SK-N-SH (cell line): ENCODE measurements around the gene DVL3. TPM values are rescaled to one million over a fixed set of nuclear protein-coding genes. Genes with fewer than 3 reads are reported as not detected.

Experiments
- CTCF ChIA-PET: fragments of 300-600, 350-600 bp; formaldehyde crosslinking; extraction: SDS; loops from one replicate; lab custom pipeline; 2021; lab: Yijun Ruan, JAX
- POLR2A ChIA-PET: fragments of 350-600 bp; sonication (Branson Sonifier 250); formaldehyde crosslinking; extraction: SDS; loops from one replicate; lab custom pipeline; 2020; ENCODE audit warnings: antibody characterized with exemption, inconsistent platforms; lab: Yijun Ruan, JAX
- DNase-seq: peaks from one replicate; pipeline ENCODE4 v3.0.0; 2012
- H2AFZ ChIP-seq: fragments of 200-600 bp; sonication (generic); 2 replicates; pipeline ENCODE4 v1.8.1; 2016; ENCODE audit warnings: antibody characterized with exemption, mild to moderate bottlenecking, low read depth
- H3F3A ChIP-seq: fragments of 200-600 bp; sonication (generic); replicated peaks from 2 replicates; pipeline ENCODE3; 2016; ENCODE audit warnings: antibody characterized with exemption, mild to moderate bottlenecking; ENCODE audit not compliant: insufficient read depth
- H3K27ac ChIP-seq, 2 experiments: fragments of 200-500 bp in 1 of 2; fragments of 200-600 bp in 1 of 2; sonication (Bioruptor generic) in 1 of 2; sonication (generic), shearing (Covaris generic) in 1 of 2; 2 replicates each; pipeline versions ENCODE4 v1.5.1 to v1.6.1; 2014 to 2016; ENCODE audit warnings: low read depth in 2 of 2, inconsistent platforms in 1 of 2, low read length in 1 of 2, mild to moderate bottlenecking in 1 of 2, mixed read lengths in 1 of 2
- H3K27me3 ChIP-seq: fragments of 200-600 bp; sonication (generic), shearing (Covaris generic); 2 replicates; pipeline ENCODE4 v1.6.1; 2016; ENCODE audit warnings: mixed run types; ENCODE audit not compliant: insufficient read depth
- H3K36me3 ChIP-seq, 2 experiments: fragments of 200-500 bp in 1 of 2; fragments of 200-600 bp in 1 of 2; sonication (Bioruptor generic) in 1 of 2; sonication (generic) in 1 of 2; replicated peaks in 1 of 2; 2 replicates each; pipeline versions ENCODE3 to v1.5.1; 2014 to 2016; ENCODE audit warnings: low read length in 1 of 2, mild to moderate bottlenecking in 1 of 2; ENCODE audit not compliant: insufficient read depth in 2 of 2, control insufficient read depth in 1 of 2
- H3K4me1 ChIP-seq, 2 experiments: fragments of 200-500 bp in 1 of 2; fragments of 200-600 bp in 1 of 2; sonication (Bioruptor generic) in 1 of 2; sonication (generic), shearing (Covaris generic) in 1 of 2; 2 replicates each; pipeline versions ENCODE4 v1.5.1 to v1.6.1; 2014 to 2016; ENCODE audit warnings: low read depth in 1 of 2, low read length in 1 of 2, mixed run types in 1 of 2; ENCODE audit not compliant: insufficient read depth in 2 of 2, control insufficient read depth in 1 of 2
- H3K4me2 ChIP-seq: fragments of 200-600 bp; sonication (generic), shearing (Covaris generic); 2 replicates; pipeline ENCODE4 v1.6.1; 2017; ENCODE audit warnings: mixed run types
- H3K4me3 ChIP-seq, 2 experiments: fragments of 200-500 bp in 1 of 2; fragments of 200-600 bp in 1 of 2; sonication (Bioruptor generic) in 1 of 2; sonication (generic), shearing (Covaris generic) in 1 of 2; 2 replicates each; pipeline versions ENCODE4 v1.5.1 to v1.8.1; 2014 to 2016; ENCODE audit warnings: low read depth in 2 of 2, inconsistent platforms in 1 of 2, low read length in 1 of 2, mild to moderate bottlenecking in 1 of 2, mixed read lengths in 1 of 2, moderate library complexity in 1 of 2
- H3K79me2 ChIP-seq: fragments of 200-600 bp; sonication (generic); 2 replicates; pipeline ENCODE4 v1.8.1; 2017; ENCODE audit warnings: mild to moderate bottlenecking; ENCODE audit not compliant: insufficient read depth
- H3K9ac ChIP-seq: fragments of 200-600 bp; sonication (generic); 2 replicates; pipeline ENCODE4 v1.6.1; 2017; ENCODE audit warnings: mixed run types
- H3K9me2 ChIP-seq: fragments of 200-600 bp; sonication (generic); 2 replicates; pipeline ENCODE4 v1.6.1; 2017; ENCODE audit warnings: mixed run types
- H3K9me3 ChIP-seq: fragments of 200-600 bp; sonication (generic); 2 replicates; pipeline ENCODE4 v1.6.1; 2017; ENCODE audit warnings: mixed run types, mild to moderate bottlenecking, moderate library complexity
- H4K20me1 ChIP-seq: fragments of 200-600 bp; sonication (generic); 2 replicates; pipeline ENCODE4 v1.6.1; 2017; ENCODE audit warnings: mild to moderate bottlenecking, mixed run types; ENCODE audit not compliant: insufficient read depth
- FOSL2 ChIP-seq: IDR thresholded peaks from 2 replicates; pipeline ENCODE4 v1.4.0; 2012; ENCODE audit warnings: low read depth, mild to moderate bottlenecking, moderate library complexity, borderline replicate concordance
- GATA2 ChIP-seq: sonication (generic); formaldehyde crosslinking; IDR thresholded peaks from 2 replicates; pipeline ENCODE4 v1.5.0; 2020; ENCODE audit warnings: mild to moderate bottlenecking, missing genetic modification reagents
- MAX ChIP-seq: IDR thresholded peaks from 2 replicates; pipeline ENCODE4 v1.4.0; 2012; ENCODE audit warnings: low read depth
- MEF2A ChIP-seq: IDR thresholded peaks from 2 replicates; pipeline ENCODE4 v1.4.0; 2012; ENCODE audit warnings: low read depth, borderline replicate concordance
- MXI1 ChIP-seq: IDR thresholded peaks from 2 replicates; pipeline ENCODE4 v1.6.1; 2012; ENCODE audit warnings: mild to moderate bottlenecking, low read depth, low read length, improper control_type of control experiment
- NFIC ChIP-seq: IDR thresholded peaks from 2 replicates; pipeline ENCODE4 v1.4.0; 2012; ENCODE audit warnings: borderline replicate concordance
- NRF1 ChIP-seq: IDR thresholded peaks from 2 replicates; pipeline ENCODE4 v1.6.1; 2012; ENCODE audit warnings: low read depth, mild to moderate bottlenecking, low read length
- PBX3 ChIP-seq: IDR thresholded peaks from 2 replicates; pipeline ENCODE4; 2012
- POLR2AphosphoS5 ChIP-seq: IDR thresholded peaks from 2 replicates; pipeline ENCODE4 v1.6.1; 2012; ENCODE audit warnings: low read depth, low read length
- RAD21 ChIP-seq: IDR thresholded peaks from 2 replicates; pipeline ENCODE4 v1.6.1; 2012; ENCODE audit warnings: mild to moderate bottlenecking, low read length
- SIN3A ChIP-seq: IDR thresholded peaks from 2 replicates; pipeline ENCODE4 v1.6.1; 2012; ENCODE audit warnings: low read depth, mild to moderate bottlenecking, low read length, moderate library complexity, borderline replicate concordance
- SMC3 ChIP-seq: IDR thresholded peaks from 2 replicates; pipeline ENCODE4 v1.6.1; 2012; ENCODE audit warnings: low read depth, low read length, improper control_type of control experiment
- TEAD4 ChIP-seq: IDR thresholded peaks from 2 replicates; pipeline ENCODE4 v1.4.0; 2012; ENCODE audit warnings: mild to moderate bottlenecking, borderline replicate concordance; ENCODE audit not compliant: insufficient read depth
- ZBTB33 ChIP-seq: IDR thresholded peaks from 2 replicates; pipeline ENCODE4 v1.4.0; 2012; ENCODE audit warnings: low read depth, borderline replicate concordance
- WGBS: methylation state at CpG from one replicate; pipeline ENCODE4 v1.1.6; 2017; ENCODE audit warnings: low lambda C conversion rate; 5-methylcytosine and 5-hydroxymethylcytosine counted together
- polyA plus RNA-seq, 3 experiments: library from polyadenylated mRNA; depleted of rRNA; stranded (reverse); fragments of >200 nt; gene quantifications; 2 replicates each; pipeline ENCODE4 v1.2.3, GENCODE V29; 2012

DVL3 gene
- polyA plus RNA-seq, 1 of the 3 experiments (the other 2 are of a cell fraction) = 29.6 TPM

- TF ChIP-seq SMC3 (no peak), FOSL2 (peak; percentile 70; the same call in 1 of the 2 replicates), SIN3A (peak; percentile 65; the same call in 1 of the 2 replicates)
- TF ChIP-seq, all 33 proteins: peak for 12
Measured at GRCh38 chr3:184176377-184177330, 21.5 kb downstream of the DVL3 start (continued).

GRCh38 chr3:184177331-184177731 is 22.2 kb downstream of the DVL3 start:
- peak overlapping the region; percentile 84 to 86 for H3K27ac ChIP-seq
- 48% methylated on average over 2 of the region's 4 CpGs for WGBS
- no peak overlapping the region for H2AFZ ChIP-seq
- ChIA-PET POLR2A (interaction anchor here (0.6 to 1.6 kb wide), 3 partner anchors 9 to 92 kb away, joined by 3 to 6 read pairs (median 4); partner anchors contain the start of genes ABCF3 and EEF1AKMT4), CTCF (interaction anchor here (0.6 to 7.0 kb wide), 8 partner anchors 8 to 282 kb away, joined by 3 to 30 read pairs (median 4); partner anchors contain the start of genes ABCF3 and EEF1AKMT4)
- peaks cover 28% of the 10 kb centered on the region for H4K20me1 ChIP-seq
- H3K9me2 ChIP-seq = no peaks in the 10 kb centered on the region
- no peaks in the 10 kb centered on the region for H3K27me3 ChIP-seq
- H3K36me3 ChIP-seq = peaks cover 50 to 59% of the 10 kb centered on the region in 2 experiments
- H3K9me3 ChIP-seq = no peaks in the 10 kb centered on the region
- H3K4me3 ChIP-seq = peak overlapping the region; percentile 93 to 96; a peak in 3 of 4 replicates
- peaks cover 56% of the 10 kb centered on the region for H3K79me2 ChIP-seq
- H3K4me1 ChIP-seq = peaks cover 27 to 29% of the 10 kb centered on the region in 2 experiments
- peak overlapping the region; percentile 77; the same call in 1 of the 2 replicates for H3K9ac ChIP-seq
- peaks cover 37% of the 10 kb centered on the region for H3F3A ChIP-seq
- peak overlapping the region; percentile 89 for H3K4me2 ChIP-seq
- no peak for TF ChIP-seq POLR2AphosphoS5
- no peak for DNase-seq

- Histone ChIP-seq H3K4me2 (peak overlapping the region; percentile 89), H3K9me2 (no peaks in the 10 kb centered on the region), H2AFZ (no peak overlapping the region), H3K9me3 (no peaks in the 10 kb centered on the region), H3K27ac (peak overlapping the region in 1 of 2 experiments; percentile 86; a peak in 1 of 4 replicates), H3F3A (peaks cover 38% of the 10 kb centered on the region), H4K20me1 (peaks cover 28% of the 10 kb centered on the region), H3K4me3 (no peak overlapping the region), H3K27me3 (no peaks in the 10 kb centered on the region), H3K4me1 (peaks cover 26 to 29% of the 10 kb centered on the region in 2 experiments), H3K9ac (no peak overlapping the region; the same call in 1 of the 2 replicates), H3K79me2 (peaks cover 56% of the 10 kb centered on the region), H3K36me3 (peaks cover 54 to 63% of the 10 kb centered on the region in 2 experiments)
- DNase-seq = no peak
- TF ChIP-seq RAD21 (no peak), GATA2 (CRISPR knock-in tag) (no peak), TEAD4 (no peak), MEF2A (no peak), NRF1 (no peak), MAX (no peak), MXI1 (no peak), PBX3 (no peak), ZBTB33 (no peak), NFIC (no peak), SIN3A (no peak)
- ChIA-PET CTCF (interaction anchor here (0.5 to 7.0 kb wide), 5 partner anchors 8 to 259 kb away, joined by 3 to 30 read pairs (median 6); partner anchors contain the start of genes ABCF3 and EEF1AKMT4), POLR2A (no interaction called here)
- 95% methylated on average over 10 of the region's 14 CpGs for WGBS
Measured at GRCh38 chr3:184177767-184178306, 22.7 kb downstream of the DVL3 start.
